H9 (cell line): ENCODE measurements around the gene MAPK8IP3. TPM values are rescaled to one million over a fixed set of nuclear protein-coding genes. Genes with fewer than 3 reads are reported as not detected.

Experiments
- DNase-seq: peaks from one replicate; pipeline ENCODE4 v3.0.0-alpha.2; 2017
- H2AFZ ChIP-seq: one replicate; pipeline ENCODE4 v1.6.1; 2013; ENCODE audit warnings: mild to moderate bottlenecking, low read length, control low read depth, moderate library complexity
- H2AK5ac ChIP-seq: 2 replicates; pipeline ENCODE4 v1.6.1; 2013; ENCODE audit warnings: low read length, control low read depth, mixed read lengths; ENCODE audit not compliant: insufficient read length
- H2BK120ac ChIP-seq: one replicate; pipeline ENCODE4 v1.6.1; 2013; ENCODE audit warnings: low read depth, mild to moderate bottlenecking, low read length, control low read depth, inconsistent platforms; ENCODE audit not compliant: poor library complexity, severe bottlenecking
- H2BK12ac ChIP-seq: 2 replicates; pipeline ENCODE4 v1.6.1; 2013; ENCODE audit warnings: low read length, control low read depth, mixed read lengths, low read depth; ENCODE audit not compliant: insufficient read length
- H2BK15ac ChIP-seq: 2 replicates; pipeline ENCODE4 v1.6.1; 2013; ENCODE audit warnings: low read depth, low read length, control low read depth
- H2BK20ac ChIP-seq: one replicate; pipeline ENCODE4 v1.6.1; 2013; ENCODE audit warnings: low read depth, mild to moderate bottlenecking, low read length, control low read depth, inconsistent platforms; ENCODE audit not compliant: poor library complexity, severe bottlenecking
- H2BK5ac ChIP-seq: 2 replicates; pipeline ENCODE4 v1.6.1; 2013; ENCODE audit warnings: low read length, control low read depth, mixed read lengths; ENCODE audit not compliant: insufficient read length
- H3K14ac ChIP-seq: 2 replicates; pipeline ENCODE4 v1.6.1; 2013; ENCODE audit warnings: low read length, control low read depth; ENCODE audit not compliant: insufficient read depth
- H3K18ac ChIP-seq: 2 replicates; pipeline ENCODE4 v1.6.1; 2013; ENCODE audit warnings: low read depth, mild to moderate bottlenecking, mixed read lengths, low read length, control low read depth; ENCODE audit not compliant: insufficient read length
- H3K23ac ChIP-seq: 2 replicates; pipeline ENCODE4 v1.6.1; 2013; ENCODE audit warnings: low read length, control low read depth, mixed read lengths, low read depth; ENCODE audit not compliant: insufficient read length
- H3K23me2 ChIP-seq: 2 replicates; pipeline ENCODE4 v1.6.1; 2013; ENCODE audit warnings: low read depth, mild to moderate bottlenecking, mixed read lengths, low read length, control low read depth; ENCODE audit not compliant: insufficient read length, poor library complexity, severe bottlenecking
- H3K27ac ChIP-seq: 2 replicates; pipeline ENCODE4 v1.5.1; 2013; ENCODE audit warnings: low read length, control low read depth, mixed read lengths, low read depth; ENCODE audit not compliant: insufficient read length
- H3K27me3 ChIP-seq: 2 replicates; pipeline ENCODE4 v1.6.1; 2013; ENCODE audit warnings: low read length, control low read depth, inconsistent platforms; ENCODE audit not compliant: insufficient read depth
- H3K4ac ChIP-seq: 2 replicates; pipeline ENCODE4 v1.6.1; 2013; ENCODE audit warnings: low read depth, mild to moderate bottlenecking, control low read depth, inconsistent platforms, low read length, moderate library complexity
- H3K4me1 ChIP-seq: 2 replicates; pipeline ENCODE4 v1.6.1; 2013; ENCODE audit warnings: low read length, control low read depth, inconsistent platforms; ENCODE audit not compliant: insufficient read depth
- H3K4me2 ChIP-seq: 2 replicates; pipeline ENCODE4 v1.6.1; 2013; ENCODE audit warnings: low read length, control low read depth, mixed read lengths; ENCODE audit not compliant: insufficient read length, insufficient read depth
- H3K56ac ChIP-seq: 2 replicates; pipeline ENCODE4 v1.6.1; 2013; ENCODE audit warnings: low read depth, mild to moderate bottlenecking, mixed read lengths, low read length, control low read depth; ENCODE audit not compliant: insufficient read length
- H3K79me1 ChIP-seq: 2 replicates; pipeline ENCODE4 v1.6.1; 2013; ENCODE audit warnings: low read depth, mild to moderate bottlenecking, moderate library complexity, low read length, control low read depth, inconsistent platforms; ENCODE audit not compliant: insufficient read depth, poor library complexity, severe bottlenecking
- H3K79me2 ChIP-seq: 2 replicates; pipeline ENCODE4 v1.6.1; 2013; ENCODE audit warnings: low read length, control low read depth, inconsistent platforms; ENCODE audit not compliant: insufficient read depth
- H3K9ac ChIP-seq: 2 replicates; pipeline ENCODE4 v1.6.1; 2013; ENCODE audit warnings: low read length, control low read depth, mixed read lengths; ENCODE audit not compliant: insufficient read length; ENCODE audit errors: extremely low read depth
- H3K9me3 ChIP-seq: one replicate; pipeline ENCODE4 v1.6.1; 2013; ENCODE audit warnings: low read depth, low read length, inconsistent platforms; ENCODE audit not compliant: control insufficient read depth
- H3T11ph ChIP-seq: one replicate; pipeline ENCODE4 v1.6.1; 2013; ENCODE audit warnings: mild to moderate bottlenecking, low read length, control low read depth, inconsistent platforms
- H4K20me1 ChIP-seq: one replicate; pipeline ENCODE4 v1.6.1; 2013; ENCODE audit not compliant: control insufficient read depth, insufficient read length, insufficient read depth
- H4K5ac ChIP-seq: 2 replicates; pipeline ENCODE4 v1.6.1; 2013; ENCODE audit warnings: low read depth, mild to moderate bottlenecking, mixed read lengths, low read length, control low read depth; ENCODE audit not compliant: insufficient read length
- H4K8ac ChIP-seq: replicated peaks from 2 replicates; pipeline ENCODE4 v1.6.1; 2013; ENCODE audit warnings: low read length, control low read depth, mixed read lengths, low read depth; ENCODE audit not compliant: insufficient read length
- H4K91ac ChIP-seq: 2 replicates; pipeline ENCODE4 v1.6.1; 2013; ENCODE audit warnings: low read depth, mild to moderate bottlenecking, moderate library complexity, mixed read lengths, low read length, control low read depth; ENCODE audit not compliant: insufficient read length
- H3K27ac Mint-ChIP-seq, 3 experiments: 2 replicates in 2 of 3; 3 replicates in 1 of 3; pipeline ENCODE4 v1.8.0; 2020 to 2021; ENCODE audit warnings: mixed read lengths in 3 of 3, mild to moderate bottlenecking in 1 of 3, moderate library complexity in 1 of 3
- H3K27me3 Mint-ChIP-seq: 2 replicates; pipeline ENCODE4 v1.8.0; 2021; ENCODE audit warnings: low read depth, mild to moderate bottlenecking, moderate library complexity, mixed read lengths
- H3K36me3 Mint-ChIP-seq, 3 experiments: 2 replicates in 2 of 3; 3 replicates in 1 of 3; pipeline ENCODE4 v1.8.0; 2020 to 2021; ENCODE audit warnings: low read depth in 3 of 3, mixed read lengths in 3 of 3; ENCODE audit not compliant: insufficient read depth in 1 of 3
- H3K4me1 Mint-ChIP-seq, 2 experiments: 2 replicates each; pipeline ENCODE4 v1.8.0; 2020; ENCODE audit warnings: mixed read lengths in 2 of 2
- H3K4me3 Mint-ChIP-seq, 2 experiments: 2 replicates in 1 of 2; 3 replicates in 1 of 2; pipeline ENCODE4 v1.8.0; 2020 to 2021; ENCODE audit warnings: mild to moderate bottlenecking in 2 of 2, mixed read lengths in 2 of 2, moderate library complexity in 1 of 2
- H3K9me3 Mint-ChIP-seq, 2 experiments: 2 replicates in 1 of 2; 3 replicates in 1 of 2; pipeline ENCODE4 v1.8.0; 2020; ENCODE audit warnings: mild to moderate bottlenecking in 2 of 2, mixed read lengths in 2 of 2, moderate library complexity in 1 of 2
- WGBS: extraction: QIAGEN DNeasy Blood & Tissue Kit; methylation state at CpG from one replicate; pipeline ENCODE4 v1.1.7; 2013; ENCODE audit warnings: missing lambda C conversion rate, low lambda C conversion rate, mixed read lengths; ENCODE audit not compliant: insufficient read length; ENCODE audit errors: extremely low coverage; 5-methylcytosine and 5-hydroxymethylcytosine counted together
- total RNA-seq: library from RNA; stranded (reverse); gene quantifications from 2 replicates; pipeline ENCODE4 v1.2.1, GENCODE V29; 2021
- TF ChIP-seq, protein P1 (sequence below): fragments of 200-600 bp; sonication (generic); conservative IDR thresholded peaks from 3 replicates; pipeline ENCODE4 v1.8.0; 2021; ENCODE audit warnings: antibody characterized with exemption, mild to moderate bottlenecking

Gene MAPK8IP3
- total RNA-seq, 1 experiment from 2014 or later: 51.3 TPM

DNA sequence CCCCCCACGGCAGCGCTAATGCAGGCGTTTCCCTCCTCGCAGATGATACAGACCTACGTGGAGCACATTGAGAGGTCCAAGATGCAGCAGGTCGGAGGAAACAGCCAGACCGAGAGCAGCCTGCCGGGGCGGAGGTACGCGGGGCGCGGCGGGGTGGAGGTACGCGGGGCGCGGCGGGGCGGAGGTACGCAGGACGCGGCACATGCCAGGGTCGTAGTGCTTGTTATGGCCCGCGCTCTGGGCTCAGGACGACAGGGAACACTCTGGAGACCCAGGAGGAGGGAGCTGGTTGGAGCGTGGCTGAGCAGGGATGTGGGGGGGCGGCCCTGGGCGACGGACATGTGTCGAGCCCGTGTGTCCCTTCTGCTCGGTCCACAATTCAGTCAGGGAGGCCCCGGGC is 23.4 kb downstream of the MAPK8IP3 start:
- no peaks in the 10 kb centered on the region for H3K9me3 Mint-ChIP-seq
- TF ChIP-seq, protein P1, sequence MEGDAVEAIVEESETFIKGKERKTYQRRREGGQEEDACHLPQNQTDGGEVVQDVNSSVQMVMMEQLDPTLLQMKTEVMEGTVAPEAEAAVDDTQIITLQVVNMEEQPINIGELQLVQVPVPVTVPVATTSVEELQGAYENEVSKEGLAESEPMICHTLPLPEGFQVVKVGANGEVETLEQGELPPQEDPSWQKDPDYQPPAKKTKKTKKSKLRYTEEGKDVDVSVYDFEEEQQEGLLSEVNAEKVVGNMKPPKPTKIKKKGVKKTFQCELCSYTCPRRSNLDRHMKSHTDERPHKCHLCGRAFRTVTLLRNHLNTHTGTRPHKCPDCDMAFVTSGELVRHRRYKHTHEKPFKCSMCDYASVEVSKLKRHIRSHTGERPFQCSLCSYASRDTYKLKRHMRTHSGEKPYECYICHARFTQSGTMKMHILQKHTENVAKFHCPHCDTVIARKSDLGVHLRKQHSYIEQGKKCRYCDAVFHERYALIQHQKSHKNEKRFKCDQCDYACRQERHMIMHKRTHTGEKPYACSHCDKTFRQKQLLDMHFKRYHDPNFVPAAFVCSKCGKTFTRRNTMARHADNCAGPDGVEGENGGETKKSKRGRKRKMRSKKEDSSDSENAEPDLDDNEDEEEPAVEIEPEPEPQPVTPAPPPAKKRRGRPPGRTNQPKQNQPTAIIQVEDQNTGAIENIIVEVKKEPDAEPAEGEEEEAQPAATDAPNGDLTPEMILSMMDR: no peak
- no peak overlapping the region for H2BK15ac ChIP-seq
- no peak overlapping the region for H4K5ac ChIP-seq
- no peak overlapping the region for H3K56ac ChIP-seq
- H4K91ac ChIP-seq: no peak overlapping the region
- no peak overlapping the region for H2AFZ ChIP-seq
- no peaks in the 10 kb centered on the region for H3K9me3 ChIP-seq
- H3K79me1 ChIP-seq: no peaks in the 10 kb centered on the region
- no peak overlapping the region for H3K9ac ChIP-seq
- H3K27ac Mint-ChIP-seq: peak overlapping the region in 1 of 3 experiments; percentile 84; a peak in 1 of 7 replicates
- no peak overlapping the region for H3K27ac ChIP-seq
- no peak overlapping the region for H3K14ac ChIP-seq
- no peaks in the 10 kb centered on the region for H4K20me1 ChIP-seq
- no peak overlapping the region for H2BK12ac ChIP-seq
- no peak overlapping the region for H3K4ac ChIP-seq
- H3K36me3 Mint-ChIP-seq: peaks cover 2 to 25% (median 22%) of the 10 kb centered on the region in 3 experiments; a peak in 6 of 7 replicates
- no peak overlapping the region for H3T11ph ChIP-seq
- H3K27me3 ChIP-seq: no peaks in the 10 kb centered on the region
- no peaks in the 10 kb centered on the region for H3K4me1 ChIP-seq
- no peak overlapping the region for H2BK20ac ChIP-seq
- H3K79me2 ChIP-seq: no peaks in the 10 kb centered on the region
- no peak overlapping the region for H3K23ac ChIP-seq
- no peak overlapping the region for H4K8ac ChIP-seq
- no peak overlapping the region for H3K18ac ChIP-seq
- WGBS: no CpG with 5 or more reads among the region's 35 CpGs
- H2BK120ac ChIP-seq: no peak overlapping the region
- H3K23me2 ChIP-seq: no peaks in the 10 kb centered on the region
- no peak for DNase-seq
- no peaks in the 10 kb centered on the region for H3K4me1 Mint-ChIP-seq
- no peak overlapping the region for H2BK5ac ChIP-seq
- H3K27me3 Mint-ChIP-seq: no peaks in the 10 kb centered on the region
- H3K4me2 ChIP-seq: no peak overlapping the region
- no peak overlapping the region for H2AK5ac ChIP-seq
- no peak overlapping the region for H3K4me3 Mint-ChIP-seq
